H1 (cell line): ENCODE results near the gene SLC39A2. TPM values are rescaled to one million over a fixed set of nuclear protein-coding genes. Genes with fewer than 3 reads are reported as not detected.

ENCODE experiments used
- CTCF ChIA-PET: fragments of 300-600 bp; sonication (Branson Sonifier 250); formaldehyde crosslinking; loops from one replicate; lab custom pipeline; 2021; ENCODE audit not compliant: partially characterized antibody; lab: Charles Lee
- POLR2A ChIA-PET: fragments of 300-600 bp; sonication (Branson Sonifier 250); formaldehyde crosslinking; loops from one replicate; lab custom pipeline; 2021; ENCODE audit warnings: inconsistent platforms; ENCODE audit not compliant: partially characterized antibody; lab: Charles Lee
- DNase-seq, 2 experiments: peaks; one replicate each; pipeline versions ENCODE4 v3.0.0 to v3.0.0-alpha.2; 2010 to 2022; ENCODE audit warnings: low spot score in 2 of 2, low read depth in 1 of 2, mixed read lengths in 1 of 2
- FAIRE-seq: peaks from 2 replicates; lab custom pipeline; 2011; peaks lifted over from hg19 to GRCh38; lab: Jason Lieb, UNC
- H2AFZ ChIP-seq: 2 replicates; pipeline ENCODE4 v1.8.1; 2012; ENCODE audit warnings: low read length, inconsistent platforms
- H2AK5ac ChIP-seq: 2 replicates; pipeline ENCODE4 v1.6.1; 2013; ENCODE audit warnings: low read depth, low read length
- H2BK120ac ChIP-seq: replicated peaks from 2 replicates; pipeline ENCODE3; 2013; ENCODE audit warnings: low read depth, low read length, inconsistent platforms
- H2BK12ac ChIP-seq: 2 replicates; pipeline ENCODE4 v1.6.1; 2013; ENCODE audit warnings: low read depth, low read length
- H2BK15ac ChIP-seq: 2 replicates; pipeline ENCODE4 v1.6.1; 2013; ENCODE audit warnings: low read length
- H2BK20ac ChIP-seq: 2 replicates; pipeline ENCODE4 v1.6.1; 2013; ENCODE audit warnings: low read length
- H2BK5ac ChIP-seq: 2 replicates; pipeline ENCODE4 v1.6.1; 2013; ENCODE audit warnings: low read depth, low read length
- H3K14ac ChIP-seq: 2 replicates; pipeline ENCODE4 v1.6.1; 2013; ENCODE audit warnings: inconsistent platforms; ENCODE audit not compliant: insufficient read length
- H3K18ac ChIP-seq: 2 replicates; pipeline ENCODE4 v1.6.1; 2013; ENCODE audit warnings: low read length; ENCODE audit errors: extremely low read depth
- H3K23ac ChIP-seq: 2 replicates; pipeline ENCODE4 v1.6.1; 2013; ENCODE audit warnings: inconsistent platforms; ENCODE audit not compliant: insufficient read length
- H3K23me2 ChIP-seq: 2 replicates; pipeline ENCODE4 v1.6.1; 2013; ENCODE audit warnings: low read depth, low read length
- H3K27ac ChIP-seq: 2 replicates; pipeline ENCODE4 v1.6.1; 2011; ENCODE audit warnings: low read depth, low read length, inconsistent platforms
- H3K27me3 ChIP-seq, 4 experiments: replicated peaks in 1 of 4; 1 replicate in 1 of 4; 2 replicates in 3 of 4; pipeline versions ENCODE4 v1.6.1 to v1.8.1; 2011 to 2013; ENCODE audit warnings: low read length in 3 of 4, mild to moderate bottlenecking in 3 of 4, inconsistent platforms in 2 of 4, mixed read lengths in 2 of 4, moderate library complexity in 1 of 4; ENCODE audit not compliant: control insufficient read depth in 3 of 4, insufficient read depth in 3 of 4; ENCODE audit errors: extremely low read depth in 1 of 4
- H3K36me3 ChIP-seq, 4 experiments: 2 replicates each; pipeline versions ENCODE4 v1.6.1 to v1.8.1; 2011 to 2013; ENCODE audit warnings: mild to moderate bottlenecking in 4 of 4, low read length in 3 of 4, moderate library complexity in 2 of 4, control low read depth in 1 of 4, inconsistent platforms in 1 of 4; ENCODE audit not compliant: insufficient read depth in 4 of 4, control insufficient read depth in 2 of 4
- H3K4ac ChIP-seq: replicated peaks from 2 replicates; pipeline ENCODE3; 2013; ENCODE audit warnings: low read length, low read depth, mixed read lengths, inconsistent platforms; ENCODE audit not compliant: insufficient read length
- H3K4me1 ChIP-seq, 4 experiments: replicated peaks in 1 of 4; 1 replicate in 1 of 4; 2 replicates in 3 of 4; pipeline versions ENCODE4 v1.6.1 to v1.8.1; 2011 to 2013; ENCODE audit warnings: low read length in 3 of 4, inconsistent platforms in 2 of 4, mixed read lengths in 1 of 4; ENCODE audit not compliant: insufficient read depth in 4 of 4, control insufficient read depth in 3 of 4
- H3K4me2 ChIP-seq, 2 experiments: 2 replicates each; pipeline versions ENCODE4 v1.6.1 to v1.8.1; 2011 to 2013; ENCODE audit warnings: low read depth in 2 of 2, low read length in 2 of 2, control low read depth in 1 of 2, inconsistent platforms in 1 of 2, mild to moderate bottlenecking in 1 of 2; ENCODE audit not compliant: insufficient read depth in 1 of 2
- H3K4me3 ChIP-seq, 4 experiments: fragments of 200-600, 300-600 bp in 1 of 4; sonication (generic), shearing (Covaris generic), sonication (Bioruptor Twin) in 1 of 4; 2 replicates each; pipeline versions ENCODE4 v1.5.1 to v1.8.1; 2011 to 2016; ENCODE audit warnings: low read length in 4 of 4, low read depth in 3 of 4, control low read depth in 2 of 4, inconsistent platforms in 2 of 4, mild to moderate bottlenecking in 2 of 4, mixed read lengths in 1 of 4, moderate library complexity in 1 of 4; ENCODE audit not compliant: insufficient read depth in 2 of 4; ENCODE audit errors: extremely low read depth in 1 of 4
- H3K56ac ChIP-seq: replicated peaks from 2 replicates; pipeline ENCODE3; 2013; ENCODE audit warnings: low read depth, mild to moderate bottlenecking, mixed read lengths, low read length, inconsistent platforms; ENCODE audit not compliant: insufficient read length
- H3K79me1 ChIP-seq: 2 replicates; pipeline ENCODE4 v1.6.1; 2013; ENCODE audit warnings: low read depth, low read length, control low read depth
- H3K79me2 ChIP-seq, 2 experiments: 2 replicates each; pipeline versions ENCODE4 v1.6.1 to v1.8.1; 2012 to 2013; ENCODE audit warnings: low read length in 2 of 2, mild to moderate bottlenecking in 2 of 2, inconsistent platforms in 1 of 2; ENCODE audit not compliant: insufficient read depth in 2 of 2, control insufficient read depth in 1 of 2
- H3K9ac ChIP-seq, 4 experiments: replicated peaks in 1 of 4; 1 replicate in 1 of 4; 2 replicates in 3 of 4; pipeline versions ENCODE4 v1.6.1 to v1.8.1; 2011 to 2013; ENCODE audit warnings: low read depth in 3 of 4, low read length in 3 of 4, control low read depth in 2 of 4, mild to moderate bottlenecking in 2 of 4, moderate library complexity in 2 of 4, inconsistent platforms in 1 of 4; ENCODE audit errors: extremely low read depth in 1 of 4
- H3K9me3 ChIP-seq, 2 experiments: 2 replicates each; pipeline versions ENCODE4 v1.6.1 to v1.8.1; 2012 to 2013; ENCODE audit warnings: mild to moderate bottlenecking in 2 of 2, moderate library complexity in 2 of 2, control low read depth in 1 of 2, inconsistent platforms in 1 of 2, low read depth in 1 of 2, low read length in 1 of 2, mixed read lengths in 1 of 2; ENCODE audit not compliant: insufficient read depth in 2 of 2
- H4K20me1 ChIP-seq, 2 experiments: replicated peaks in 1 of 2; 2 replicates each; pipeline versions ENCODE3 to v1.8.1; 2011 to 2013; ENCODE audit warnings: inconsistent platforms in 2 of 2, low read length in 2 of 2, mild to moderate bottlenecking in 1 of 2; ENCODE audit not compliant: insufficient read depth in 2 of 2, control insufficient read depth in 1 of 2
- H4K5ac ChIP-seq: 2 replicates; pipeline ENCODE4 v1.6.1; 2013; ENCODE audit warnings: low read length, low read depth, mixed read lengths, inconsistent platforms; ENCODE audit not compliant: insufficient read length
- H4K8ac ChIP-seq: 2 replicates; pipeline ENCODE4 v1.8.0; 2013; ENCODE audit warnings: mild to moderate bottlenecking, moderate library complexity, low read length, inconsistent platforms; ENCODE audit not compliant: insufficient read depth; ENCODE audit errors: extremely low read depth
- H4K91ac ChIP-seq: replicated peaks from 2 replicates; pipeline ENCODE3; 2013; ENCODE audit warnings: low read length, mixed read lengths, inconsistent platforms; ENCODE audit not compliant: insufficient read length
- BRCA1 ChIP-seq: IDR thresholded peaks from 2 replicates; pipeline ENCODE4 v1.6.1; 2012; ENCODE audit warnings: low read depth, low read length, improper control_type of control experiment
- NANOG ChIP-seq: IDR thresholded peaks from 2 replicates; pipeline ENCODE4 v1.6.1; 2011; ENCODE audit warnings: low read length, low read depth, mild to moderate bottlenecking, inconsistent platforms; ENCODE audit not compliant: insufficient read depth, poor library complexity, severe bottlenecking
- PHF8 ChIP-seq: fragments of 200-600 bp; sonication (generic); conservative IDR thresholded peaks from 2 replicates; pipeline ENCODE4 v1.7.1; 2012; ENCODE audit warnings: low read depth, mild to moderate bottlenecking, inconsistent platforms, low read length, moderate library complexity
- TAF7 ChIP-seq: optimal IDR thresholded peaks from 2 replicates; pipeline ENCODE3; 2011; ENCODE audit warnings: low read depth, mild to moderate bottlenecking, inconsistent platforms, low read length, moderate library complexity, borderline replicate concordance
- TCF12 ChIP-seq: IDR thresholded peaks from 2 replicates; pipeline ENCODE4 v1.6.1; 2011; ENCODE audit warnings: low read depth, mild to moderate bottlenecking, low read length
- WGBS, 2 experiments: shearing (Covaris generic) in 1 of 2; methylation state at CpG; one replicate each; pipeline versions ENCODE4 v1.1.6 to v1.1.7; 2013 to 2015; ENCODE audit warnings: low lambda C conversion rate in 2 of 2, mixed read lengths in 2 of 2, inconsistent platforms in 1 of 2, low coverage in 1 of 2, missing lambda C conversion rate in 1 of 2; ENCODE audit not compliant: insufficient replicate concordance in 2 of 2, insufficient coverage in 1 of 2, insufficient read length in 1 of 2; ENCODE audit errors: extremely low coverage in 1 of 2, missing lambda C conversion rate in 1 of 2; 5-methylcytosine and 5-hydroxymethylcytosine counted together
- polyA plus RNA-seq, 7 experiments: library from polyadenylated mRNA; depleted of rRNA in 3 of 7; stranded (reverse) in 5 of 7; unstranded in 2 of 7; fragments of >200 nt in 5 of 7; fragments of 200-250 nt in 2 of 7; gene quantifications; 1 replicate in 5 of 7; 2 replicates in 1 of 7; 4 replicates in 1 of 7; pipeline versions ENCODE4 v1.2.1 to v1.2.3, GENCODE V29; 2011 to 2013; ENCODE audit warnings: missing spikeins in 2 of 7, mixed read lengths in 2 of 7
- total RNA-seq: library from RNA; stranded (reverse); fragmentation: NEBNext Ultra II Directional; extraction: Animal tissue kit (Norgen Biotek cat#: 25700); gene quantifications from 2 replicates; pipeline ENCODE4 v1.2.1, GENCODE V29; 2021
- TF ChIP-seq, protein P1 (sequence below): IDR thresholded peaks from 2 replicates; pipeline ENCODE4 v1.6.1; 2011; ENCODE audit warnings: low read length, improper control_type of control experiment
- TF ChIP-seq, protein P2 (sequence below), 3 experiments: IDR thresholded peaks; 1 replicate in 2 of 3; 2 replicates in 1 of 3; pipeline versions ENCODE4 v1.5.1 to v1.6.1; 2011; ENCODE audit warnings: low read length in 3 of 3, mild to moderate bottlenecking in 3 of 3, inconsistent platforms in 2 of 3, low read depth in 1 of 3, moderate library complexity in 1 of 3; ENCODE audit not compliant: insufficient read depth in 1 of 3; ENCODE audit errors: control extremely low read depth in 1 of 3

Gene SLC39A2
- total and polyA plus RNA-seq, 2 of the 8 experiments (the other 6 are each of a cell fraction or from before 2014, with no cell fraction given), result 0.14 to 0.22 TPM

DNA sequence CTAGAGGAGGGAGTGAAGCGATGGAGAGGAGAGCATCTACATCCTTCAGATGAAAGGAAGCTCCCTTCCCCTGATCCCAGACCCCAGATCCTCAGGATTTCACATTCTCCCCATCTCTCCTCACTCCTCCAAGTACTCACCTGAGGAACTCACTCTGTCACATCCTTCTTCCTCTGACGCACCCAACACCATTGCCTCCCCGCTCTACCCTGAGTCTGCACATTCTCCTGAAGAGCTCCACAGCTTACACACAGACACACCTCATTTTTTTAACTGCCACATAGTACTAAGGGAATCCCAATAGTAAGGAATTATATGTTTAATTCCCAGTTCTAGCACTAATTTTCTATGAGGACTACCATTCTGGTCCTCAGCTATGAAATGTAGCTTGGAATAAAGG is 25.6 kb upstream of the SLC39A2 start:
- Histone ChIP-seq H2BK15ac (no peak overlapping the region), H2BK5ac (no peak overlapping the region), H2AFZ (no peak overlapping the region), H4K20me1 (no peaks in the 10 kb centered on the region), H4K8ac (no peak overlapping the region), H2BK12ac (no peak overlapping the region), H3K4ac (no peak overlapping the region), H3K79me2 (no peaks in the 10 kb centered on the region), H2AK5ac (no peak overlapping the region), H3K9me3 (no peaks in the 10 kb centered on the region), H3K9ac (no peak overlapping the region), H2BK20ac (no peak overlapping the region), H3K27ac (no peak overlapping the region), H3K4me3 (no peak overlapping the region), H3K56ac (no peak overlapping the region), H4K5ac (no peak overlapping the region), H2BK120ac (no peak overlapping the region), H3K79me1 (no peaks in the 10 kb centered on the region), H3K27me3 (peaks cover 0 to 3% (median 1%) of the 10 kb centered on the region in 4 experiments; a peak in 2 of 7 replicates), H3K23me2 (peaks cover 4% of the 10 kb centered on the region; the same call in 1 of the 2 replicates), H3K14ac (no peak overlapping the region), H3K36me3 (no peaks in the 10 kb centered on the region), H3K4me2 (no peak overlapping the region), H3K4me1 (peaks cover 0 to 2% (median under 1%) of the 10 kb centered on the region in 4 experiments; a peak in 2 of 7 replicates), H4K91ac (no peak overlapping the region), H3K18ac (no peak overlapping the region), H3K23ac (no peak overlapping the region)
- no peak for TF ChIP-seq TAF7
- TF ChIP-seq, protein P1, sequence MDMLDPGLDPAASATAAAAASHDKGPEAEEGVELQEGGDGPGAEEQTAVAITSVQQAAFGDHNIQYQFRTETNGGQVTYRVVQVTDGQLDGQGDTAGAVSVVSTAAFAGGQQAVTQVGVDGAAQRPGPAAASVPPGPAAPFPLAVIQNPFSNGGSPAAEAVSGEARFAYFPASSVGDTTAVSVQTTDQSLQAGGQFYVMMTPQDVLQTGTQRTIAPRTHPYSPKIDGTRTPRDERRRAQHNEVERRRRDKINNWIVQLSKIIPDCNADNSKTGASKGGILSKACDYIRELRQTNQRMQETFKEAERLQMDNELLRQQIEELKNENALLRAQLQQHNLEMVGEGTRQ, result no peak
- TF ChIP-seq BRCA1, result no peak
- no peak for TF ChIP-seq PHF8
- TF ChIP-seq TCF12, result no peak
- TF ChIP-seq, protein P2, sequence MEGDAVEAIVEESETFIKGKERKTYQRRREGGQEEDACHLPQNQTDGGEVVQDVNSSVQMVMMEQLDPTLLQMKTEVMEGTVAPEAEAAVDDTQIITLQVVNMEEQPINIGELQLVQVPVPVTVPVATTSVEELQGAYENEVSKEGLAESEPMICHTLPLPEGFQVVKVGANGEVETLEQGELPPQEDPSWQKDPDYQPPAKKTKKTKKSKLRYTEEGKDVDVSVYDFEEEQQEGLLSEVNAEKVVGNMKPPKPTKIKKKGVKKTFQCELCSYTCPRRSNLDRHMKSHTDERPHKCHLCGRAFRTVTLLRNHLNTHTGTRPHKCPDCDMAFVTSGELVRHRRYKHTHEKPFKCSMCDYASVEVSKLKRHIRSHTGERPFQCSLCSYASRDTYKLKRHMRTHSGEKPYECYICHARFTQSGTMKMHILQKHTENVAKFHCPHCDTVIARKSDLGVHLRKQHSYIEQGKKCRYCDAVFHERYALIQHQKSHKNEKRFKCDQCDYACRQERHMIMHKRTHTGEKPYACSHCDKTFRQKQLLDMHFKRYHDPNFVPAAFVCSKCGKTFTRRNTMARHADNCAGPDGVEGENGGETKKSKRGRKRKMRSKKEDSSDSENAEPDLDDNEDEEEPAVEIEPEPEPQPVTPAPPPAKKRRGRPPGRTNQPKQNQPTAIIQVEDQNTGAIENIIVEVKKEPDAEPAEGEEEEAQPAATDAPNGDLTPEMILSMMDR (IDR thresholded peaks at IDR 0.05; ENCODE audit: control extremely low read depth in 1 of 3, insufficient read depth in 1 of 3, low read depth in 1 of 3, low read length in 3 of 3), result no peak
- TF ChIP-seq NANOG, result no peak
- ChIA-PET POLR2A (no interaction called here), CTCF (interaction anchor here (0.7 to 2.3 kb wide), 11 partner anchors 10 to 189 kb away, joined by 3 to 8 read pairs (median 4); no protein-coding TSS in a partner anchor)
- WGBS, 2 experiments, result 87% methylated on average over 3 of the region's 3 CpGs; no CpG with 5 or more reads in 1 of the 2 experiments
- FAIRE-seq, result no peak
- DNase-seq, result no peak
